RWPE1 (cell line): Measurements from ENCODE around the gene KREMEN2.

Source experiments
- CTCF ChIA-PET: fragments of 350-600 bp; sonication (Branson Sonifier 250); formaldehyde crosslinking; extraction: SDS; loops from one replicate; lab custom pipeline; 2021; lab: Yijun Ruan, JAX
- POLR2A ChIA-PET: fragments of 400-600 bp; formaldehyde crosslinking; extraction: SDS; loops from one replicate; lab custom pipeline; 2020; ENCODE audit warnings: antibody characterized with exemption; ENCODE audit not compliant: low non-redundant PET; lab: Yijun Ruan, JAX
- DNase-seq: peaks from one replicate; pipeline ENCODE4 v3.0.0; 2012; ENCODE audit warnings: low spot score
- H3K27ac ChIP-seq: fragments of 450-650 bp; 2 replicates; pipeline ENCODE4 v1.5.1; 2017
- TF ChIP-seq, protein P1 (sequence below): fragments of 450-650 bp; conservative IDR thresholded peaks from 2 replicates; pipeline ENCODE4 v1.5.1; 2017; ENCODE audit warnings: low read depth, mild to moderate bottlenecking

Gene KREMEN2, protein sequence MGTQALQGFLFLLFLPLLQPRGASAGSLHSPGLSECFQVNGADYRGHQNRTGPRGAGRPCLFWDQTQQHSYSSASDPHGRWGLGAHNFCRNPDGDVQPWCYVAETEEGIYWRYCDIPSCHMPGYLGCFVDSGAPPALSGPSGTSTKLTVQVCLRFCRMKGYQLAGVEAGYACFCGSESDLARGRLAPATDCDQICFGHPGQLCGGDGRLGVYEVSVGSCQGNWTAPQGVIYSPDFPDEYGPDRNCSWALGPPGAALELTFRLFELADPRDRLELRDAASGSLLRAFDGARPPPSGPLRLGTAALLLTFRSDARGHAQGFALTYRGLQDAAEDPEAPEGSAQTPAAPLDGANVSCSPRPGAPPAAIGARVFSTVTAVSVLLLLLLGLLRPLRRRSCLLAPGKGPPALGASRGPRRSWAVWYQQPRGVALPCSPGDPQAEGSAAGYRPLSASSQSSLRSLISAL

GRCh38 chr16:2963723-2964474 is at the start of gene KREMEN2:
TSS of gene KREMEN2 (plus strand) at chr16:2964275. CDS start at chr16:2964521, 246 bp downstream.
- POLR2A ChIA-PET, result interaction anchor here (1.3 kb wide), 1 partner anchor 58 kb away, joined by 3 read pairs; no protein-coding TSS in a partner anchor
- TF ChIP-seq, protein P1, sequence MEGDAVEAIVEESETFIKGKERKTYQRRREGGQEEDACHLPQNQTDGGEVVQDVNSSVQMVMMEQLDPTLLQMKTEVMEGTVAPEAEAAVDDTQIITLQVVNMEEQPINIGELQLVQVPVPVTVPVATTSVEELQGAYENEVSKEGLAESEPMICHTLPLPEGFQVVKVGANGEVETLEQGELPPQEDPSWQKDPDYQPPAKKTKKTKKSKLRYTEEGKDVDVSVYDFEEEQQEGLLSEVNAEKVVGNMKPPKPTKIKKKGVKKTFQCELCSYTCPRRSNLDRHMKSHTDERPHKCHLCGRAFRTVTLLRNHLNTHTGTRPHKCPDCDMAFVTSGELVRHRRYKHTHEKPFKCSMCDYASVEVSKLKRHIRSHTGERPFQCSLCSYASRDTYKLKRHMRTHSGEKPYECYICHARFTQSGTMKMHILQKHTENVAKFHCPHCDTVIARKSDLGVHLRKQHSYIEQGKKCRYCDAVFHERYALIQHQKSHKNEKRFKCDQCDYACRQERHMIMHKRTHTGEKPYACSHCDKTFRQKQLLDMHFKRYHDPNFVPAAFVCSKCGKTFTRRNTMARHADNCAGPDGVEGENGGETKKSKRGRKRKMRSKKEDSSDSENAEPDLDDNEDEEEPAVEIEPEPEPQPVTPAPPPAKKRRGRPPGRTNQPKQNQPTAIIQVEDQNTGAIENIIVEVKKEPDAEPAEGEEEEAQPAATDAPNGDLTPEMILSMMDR, result no peak

GRCh38 chr16:2915196-2915929 is 48.7 kb upstream of the KREMEN2 start:
- TF ChIP-seq, protein P1, result no peak
- DNase-seq, result no peak
- ChIA-PET POLR2A (no interaction called here), CTCF (no interaction called here)
- peak overlapping the region; percentile 95 for H3K27ac ChIP-seq

More at GRCh38 chr16:2963723-2964474, at the start of gene KREMEN2:
- peak; percentile 91 for DNase-seq
- H3K27ac ChIP-seq, result peak within 1 kb of the TSS; percentile 66
- CTCF ChIA-PET, result interaction anchor here (0.6 to 0.7 kb wide), 2 partner anchors 22 to 39 kb away, joined by 5 to 6 read pairs; no protein-coding TSS in a partner anchor

DNA sequence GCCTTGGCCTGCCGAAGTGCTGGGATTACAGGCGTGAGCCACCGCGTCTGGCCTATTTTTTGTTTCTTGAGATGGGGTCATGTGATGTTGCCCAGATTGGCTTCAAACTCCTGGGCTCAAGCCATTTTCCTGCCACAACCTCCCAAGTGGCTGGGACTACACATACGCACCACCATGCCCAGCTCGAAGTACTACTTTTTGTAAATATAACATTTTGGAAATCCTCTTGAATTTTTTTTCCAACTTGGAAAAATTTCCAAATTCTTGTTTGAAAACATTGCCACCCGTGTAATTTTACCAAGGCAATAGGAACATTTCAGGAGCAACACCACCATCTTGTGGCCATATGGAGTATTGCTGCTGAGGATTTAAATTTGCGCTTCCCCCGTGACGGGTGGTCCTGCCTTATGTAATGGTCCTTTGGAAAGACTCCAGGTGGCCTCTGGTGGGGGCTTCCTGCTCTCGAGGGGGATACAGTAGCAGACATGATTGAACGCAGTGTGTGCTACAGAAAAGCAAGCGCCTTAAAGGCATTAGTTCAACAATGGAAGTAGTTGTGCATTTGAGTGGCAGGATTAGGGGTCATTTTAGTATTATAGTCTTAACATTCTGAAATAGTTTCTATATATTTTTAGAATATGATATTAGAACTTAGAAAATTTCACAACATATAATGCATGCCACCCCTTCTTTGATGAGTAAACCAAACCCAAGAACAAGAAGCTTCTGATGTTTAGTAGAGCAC is 44.4 kb upstream of the KREMEN2 start:
- ChIA-PET CTCF (interaction anchor here (0.7 to 1.1 kb wide), 6 partner anchors 8 to 49 kb away, joined by 3 to 13 read pairs (median 6); partner anchors contain the start of gene FLYWCH1), POLR2A (interaction anchor here (0.5 to 0.7 kb wide), 3 partner anchors 14 to 1464 kb away, joined by 3 to 6 read pairs (median 3); partner anchors contain the start of gene FLYWCH2)
- TF ChIP-seq, protein P1, result peak; percentile 87
- DNase-seq, result peak; percentile 55
- peak overlapping the region; percentile 95 for H3K27ac ChIP-seq

GRCh38 chr16:2923481-2923880 is 40.6 kb upstream of the KREMEN2 start:
- POLR2A ChIA-PET, result no interaction called here
- CTCF ChIA-PET, result no interaction called here
- peak overlapping the region; percentile 72; the same call in 1 of the 2 replicates for H3K27ac ChIP-seq
- TF ChIP-seq, protein P1, result no peak
- no peak for DNase-seq

DNA sequence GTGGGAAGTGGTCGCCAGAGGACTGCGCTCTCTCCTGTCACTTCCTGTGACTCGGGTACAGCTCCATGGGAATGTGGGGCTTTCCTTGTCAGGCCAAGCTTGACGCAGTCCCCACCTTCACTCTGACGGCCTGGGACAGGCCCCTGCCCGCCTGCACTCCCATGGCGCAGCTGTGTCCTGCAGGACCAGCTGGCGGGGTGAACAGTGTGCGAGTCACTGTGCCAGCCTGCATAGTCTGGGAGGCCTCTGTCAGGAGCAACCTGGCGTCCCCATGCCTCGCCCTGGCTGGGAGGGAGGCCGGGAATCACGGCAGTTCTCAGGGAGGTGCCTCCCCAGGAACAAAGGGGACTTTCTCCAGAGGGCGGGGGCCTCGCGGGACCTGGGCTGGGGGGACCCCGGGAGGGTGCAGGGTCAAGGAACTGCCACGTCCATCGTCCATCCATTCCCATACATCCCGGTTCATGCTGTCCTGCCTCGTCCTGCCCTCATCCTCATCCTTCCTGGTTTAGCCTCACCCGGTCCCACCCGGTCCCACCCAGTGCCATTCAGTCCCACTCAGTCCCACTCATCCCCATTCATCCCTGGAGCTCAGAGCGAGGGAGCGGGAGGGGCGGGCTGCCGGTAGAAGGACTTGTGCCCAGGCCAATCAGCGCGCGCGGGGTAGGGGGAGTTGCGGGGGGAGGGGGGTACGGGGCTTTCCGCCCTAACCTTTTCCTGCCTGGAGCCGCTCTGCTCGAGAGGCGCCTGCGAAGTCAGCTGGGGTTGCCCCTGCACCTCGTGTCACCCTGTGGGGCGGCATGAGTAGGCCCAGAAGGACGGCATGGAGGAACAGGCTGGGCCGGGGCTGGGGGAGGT is 38.9 kb upstream of the KREMEN2 start:
- ChIA-PET POLR2A (no interaction called here), CTCF (interaction anchor here (0.6 to 0.7 kb wide), 3 partner anchors 35 to 44 kb away, joined by 3 to 5 read pairs (median 3); partner anchors contain the start of gene KREMEN2)
- TF ChIP-seq, protein P1, result no peak
- H3K27ac ChIP-seq, result peak overlapping the region; percentile 72
- peak; percentile 16 for DNase-seq
